PFSK-1 (cell line): Measurements from ENCODE around the gene PROM2.

Experiments used
- POLR2AphosphoS5 ChIP-seq: IDR thresholded peaks from 2 replicates; pipeline ENCODE4 v1.6.1; 2012; ENCODE audit warnings: low read depth, mild to moderate bottlenecking, control low read depth, low read length, moderate library complexity
- SIN3A ChIP-seq: IDR thresholded peaks from 2 replicates; pipeline ENCODE4 v1.6.1; 2012; ENCODE audit warnings: mild to moderate bottlenecking, low read length, moderate library complexity, borderline replicate concordance; ENCODE audit not compliant: insufficient read depth
- TAF1 ChIP-seq: IDR thresholded peaks from 2 replicates; pipeline ENCODE4 v1.6.1; 2012; ENCODE audit warnings: low read length, control low read depth, borderline replicate concordance; ENCODE audit not compliant: insufficient read depth

DNA sequence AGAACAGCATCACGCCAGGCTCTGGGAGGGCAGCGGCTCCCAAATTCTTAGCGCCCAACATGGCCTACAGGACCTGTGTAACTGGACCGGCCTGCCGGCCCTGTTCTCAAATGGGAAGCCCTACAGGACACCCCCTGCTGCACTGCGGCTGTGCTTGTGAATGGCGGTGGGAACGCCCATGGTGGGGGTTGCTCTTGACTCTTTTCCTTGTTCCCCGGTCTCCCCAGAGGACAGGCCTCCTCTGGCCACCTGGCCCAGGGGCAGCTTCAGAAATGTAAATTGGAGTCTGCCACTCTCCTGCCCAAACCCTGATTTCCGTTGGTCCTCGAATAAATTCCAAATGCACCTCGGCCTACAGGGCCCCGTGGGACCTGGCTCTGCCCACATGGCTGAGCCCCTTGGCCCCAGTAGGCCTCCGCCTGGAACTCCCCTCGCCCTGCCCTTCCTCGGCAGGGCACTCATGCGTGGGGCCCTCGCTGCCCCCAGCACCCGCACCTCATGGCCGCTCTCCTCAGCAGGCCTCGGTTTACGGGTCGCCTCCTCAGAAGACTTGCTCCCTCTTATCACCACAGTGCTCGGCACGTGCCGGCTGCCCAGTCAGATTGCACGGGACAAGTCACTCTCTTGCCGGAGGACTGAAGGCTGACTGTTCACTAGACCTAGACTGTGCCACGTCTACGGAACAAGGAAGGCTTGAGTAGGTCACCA, 52.3 kb downstream of the PROM2 start:
- TF ChIP-seq POLR2AphosphoS5 (no peak), TAF1 (no peak), SIN3A (no peak)
